Measurements from ENCODE around the gene DPP10.

DPP10 gene

GRCh38 chr2:115746151-115746550 is 1303.7 kb downstream of the DPP10 start:
- no peak overlapping the region for H3K27ac ChIP-seq (ENCODE audit: low read depth, low read length, poor library complexity, severe bottlenecking)
- H3K9me3 ChIP-seq (ENCODE audit: low read length) = no peaks in the 10 kb centered on the region
- no peaks in the 10 kb centered on the region for H3K27me3 ChIP-seq (ENCODE audit: insufficient read depth, low read length)
- H3F3A ChIP-seq (ENCODE audit: insufficient read depth, low read length) = no peaks in the 10 kb centered on the region
- H3K36me3 ChIP-seq (ENCODE audit: insufficient read depth, low read length) = no peaks in the 10 kb centered on the region
- no peaks in the 10 kb centered on the region for H3K9me2 ChIP-seq (ENCODE audit: low read depth, low read length)
- no peaks in the 10 kb centered on the region for H3K4me1 ChIP-seq (ENCODE audit: insufficient read depth, low read length, severe bottlenecking)
- no peak overlapping the region for H2AFZ ChIP-seq (ENCODE audit: low read length)
- H3K4me2 ChIP-seq (ENCODE audit: low read length) = no peak overlapping the region
- no peaks in the 10 kb centered on the region for H4K20me1 ChIP-seq (ENCODE audit: insufficient read depth, low read length)
- no peak for TF ChIP-seq EZH2 (IDR thresholded peaks at IDR 0.05; ENCODE audit: borderline replicate concordance, low read length)
- TF ChIP-seq CTCF (IDR thresholded peaks at IDR 0.05; ENCODE audit: low read length) = no peak
- no peak overlapping the region for H3K9ac ChIP-seq (ENCODE audit: low read length)
- no peak overlapping the region for H3K4me3 ChIP-seq (ENCODE audit: low read depth, low read length, poor library complexity, severe bottlenecking)
- no peaks in the 10 kb centered on the region for H3K79me2 ChIP-seq (ENCODE audit: insufficient read depth, low read length)

DNA sequence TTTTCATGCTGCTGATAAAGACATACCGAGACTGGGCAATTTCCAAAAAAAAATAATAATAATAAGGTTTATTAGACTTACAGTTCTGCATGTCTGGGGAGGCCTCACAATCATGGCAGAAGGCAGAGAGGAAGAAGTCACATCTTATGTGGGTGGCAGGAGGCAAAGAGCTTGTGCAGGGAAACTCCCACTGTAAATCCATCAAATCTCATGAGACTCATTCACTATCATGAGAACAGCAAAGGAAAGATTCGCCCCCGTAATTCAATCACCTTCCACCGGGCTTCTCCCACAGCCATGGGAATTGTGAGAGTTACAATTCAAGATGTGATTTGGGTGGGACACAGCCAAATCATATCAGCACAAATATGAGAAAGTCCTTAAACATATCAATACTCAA is 1314.8 kb downstream of the DPP10 start:
- no peak for TF ChIP-seq CTCF (IDR thresholded peaks at IDR 0.05; ENCODE audit: low read length)
- TF ChIP-seq EZH2 (IDR thresholded peaks at IDR 0.05; ENCODE audit: borderline replicate concordance, low read length) = no peak
- no peak overlapping the region for H3K9ac ChIP-seq (ENCODE audit: low read length)
- no peak overlapping the region for H2AFZ ChIP-seq (ENCODE audit: low read length)
- H3K27ac ChIP-seq (ENCODE audit: low read depth, low read length, poor library complexity, severe bottlenecking) = no peak overlapping the region
- H3K4me1 ChIP-seq (ENCODE audit: insufficient read depth, low read length, severe bottlenecking) = no peaks in the 10 kb centered on the region
- no peaks in the 10 kb centered on the region for H3K9me3 ChIP-seq (ENCODE audit: low read length)
- H3K9me2 ChIP-seq (ENCODE audit: low read depth, low read length) = no peaks in the 10 kb centered on the region
- H3K4me3 ChIP-seq (ENCODE audit: low read depth, low read length, poor library complexity, severe bottlenecking) = no peak overlapping the region
- H3K27me3 ChIP-seq (ENCODE audit: insufficient read depth, low read length) = no peaks in the 10 kb centered on the region
- H3K36me3 ChIP-seq (ENCODE audit: insufficient read depth, low read length) = no peaks in the 10 kb centered on the region
- H3K4me2 ChIP-seq (ENCODE audit: low read length) = no peak overlapping the region
- H3K79me2 ChIP-seq (ENCODE audit: insufficient read depth, low read length) = no peaks in the 10 kb centered on the region
- H4K20me1 ChIP-seq (ENCODE audit: insufficient read depth, low read length) = no peaks in the 10 kb centered on the region
- no peaks in the 10 kb centered on the region for H3F3A ChIP-seq (ENCODE audit: insufficient read depth, low read length)

DNA sequence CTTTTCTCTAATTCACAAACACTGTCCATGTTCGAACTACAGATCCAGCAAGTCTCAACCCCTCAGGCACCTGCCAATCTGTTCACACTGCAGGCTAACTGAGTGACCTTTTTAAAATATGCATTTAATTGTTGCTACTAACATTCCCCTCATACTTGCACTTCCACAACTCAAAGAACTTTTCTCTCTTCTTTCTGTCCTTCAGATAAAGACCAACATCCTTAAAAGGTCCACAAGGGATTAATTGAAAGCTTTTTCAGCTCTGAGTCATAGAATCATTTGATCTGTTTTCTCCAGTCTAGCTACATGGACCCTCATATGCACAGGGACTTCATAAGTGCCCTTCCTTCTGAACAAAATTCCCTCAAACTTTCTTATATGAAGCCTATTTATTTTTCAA is 1321.2 kb downstream of the DPP10 start:
- Histone ChIP-seq H3K4me3 (ENCODE audit: low read depth, low read length, poor library complexity, severe bottlenecking) (no peak overlapping the region), H3K79me2 (ENCODE audit: insufficient read depth, low read length) (no peaks in the 10 kb centered on the region), H3K9me2 (ENCODE audit: low read depth, low read length) (no peaks in the 10 kb centered on the region), H4K20me1 (ENCODE audit: insufficient read depth, low read length) (no peaks in the 10 kb centered on the region), H3K4me1 (ENCODE audit: insufficient read depth, low read length, severe bottlenecking) (no peaks in the 10 kb centered on the region), H3K9ac (ENCODE audit: low read length) (no peak overlapping the region), H3K27me3 (ENCODE audit: insufficient read depth, low read length) (no peaks in the 10 kb centered on the region), H3F3A (ENCODE audit: insufficient read depth, low read length) (no peaks in the 10 kb centered on the region), H2AFZ (ENCODE audit: low read length) (no peak overlapping the region), H3K9me3 (ENCODE audit: low read length) (no peaks in the 10 kb centered on the region), H3K4me2 (ENCODE audit: low read length) (no peak overlapping the region), H3K36me3 (ENCODE audit: insufficient read depth, low read length) (no peaks in the 10 kb centered on the region), H3K27ac (ENCODE audit: low read depth, low read length, poor library complexity, severe bottlenecking) (no peak overlapping the region)
- TF ChIP-seq EZH2 (IDR thresholded peaks at IDR 0.05; ENCODE audit: borderline replicate concordance, low read length) (no peak), CTCF (IDR thresholded peaks at IDR 0.05; ENCODE audit: low read length) (no peak)

Measured in OCI-LY1 (cell line).